ENCODE measurements around the gene OR10G3. TPM values are rescaled to one million over a fixed set of nuclear protein-coding genes. Genes with fewer than 3 reads are reported as not detected.

Gene OR10G3, protein sequence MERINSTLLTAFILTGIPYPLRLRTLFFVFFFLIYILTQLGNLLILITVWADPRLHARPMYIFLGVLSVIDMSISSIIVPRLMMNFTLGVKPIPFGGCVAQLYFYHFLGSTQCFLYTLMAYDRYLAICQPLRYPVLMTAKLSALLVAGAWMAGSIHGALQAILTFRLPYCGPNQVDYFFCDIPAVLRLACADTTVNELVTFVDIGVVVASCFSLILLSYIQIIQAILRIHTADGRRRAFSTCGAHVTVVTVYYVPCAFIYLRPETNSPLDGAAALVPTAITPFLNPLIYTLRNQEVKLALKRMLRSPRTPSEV
- total RNA-seq (2016; rRNA removed; fragmentation: Illumina TruSeq; extraction: Trizol) (not detected in 2 replicates), polyA plus RNA-seq (2011; rRNA removed) (not detected in 2 replicates), polyA minus RNA-seq (2011; rRNA and poly(A)+ RNA removed; ENCODE audit: low replicate concordance) (not detected in 2 replicates), Bru-seq, nascent RNA (not detected), BruChase-seq, experiment 1, labeled RNA remaining after a 6-hour chase (not detected), BruChase-seq, experiment 2, labeled RNA remaining after a 2-hour chase (not detected)
- not detected in 2 replicates for total RNA-seq (2016; cell fraction: cytosol; rRNA removed; fragmentation: Illumina TruSeq; extraction: Trizol; ENCODE audit: low read depth)
- total RNA-seq (2016; cell fraction: insoluble cytoplasmic fraction; rRNA removed; fragmentation: Illumina TruSeq; extraction: Trizol) = not detected in 2 replicates
- total RNA-seq (2016; cell fraction: membrane; rRNA removed; fragmentation: Illumina TruSeq; extraction: Trizol) = not detected in 2 replicates
- not detected in 2 replicates for total RNA-seq (2016; cell fraction: nucleus; rRNA removed; fragmentation: Illumina TruSeq; extraction: Trizol)
- not detected in 2 replicates for polyA plus RNA-seq (2011; cell fraction: cytosol; rRNA removed)
- not detected in 2 replicates for polyA plus RNA-seq (2011; cell fraction: nucleus; rRNA removed)
- polyA plus RNA-seq (2012) = not detected in 2 replicates
- not detected in 2 replicates for polyA plus RNA-seq (2016; cell fraction: cytosol; fragmentation: Illumina TruSeq; extraction: Trizol; ENCODE audit: low read depth)
- not detected in 2 replicates for polyA plus RNA-seq (2016; cell fraction: insoluble cytoplasmic fraction; fragmentation: Illumina TruSeq; extraction: Trizol; ENCODE audit: low read depth)
- not detected in 2 replicates for polyA plus RNA-seq (2016; cell fraction: membrane; fragmentation: Illumina TruSeq; extraction: Trizol; ENCODE audit: low read depth)
- not detected in 2 replicates for polyA plus RNA-seq (2016; cell fraction: nucleus; fragmentation: Illumina TruSeq; extraction: Trizol; ENCODE audit: insufficient read depth, low read depth)
- not detected in 2 replicates for polyA minus RNA-seq (2011; cell fraction: cytosol; rRNA and poly(A)+ RNA removed)
- polyA minus RNA-seq (2011; cell fraction: nucleus; rRNA and poly(A)+ RNA removed) = not detected in 2 replicates
- long read RNA-seq, experiment 1 = 0 reads
- long read RNA-seq, experiment 2 = 0 reads

DNA sequence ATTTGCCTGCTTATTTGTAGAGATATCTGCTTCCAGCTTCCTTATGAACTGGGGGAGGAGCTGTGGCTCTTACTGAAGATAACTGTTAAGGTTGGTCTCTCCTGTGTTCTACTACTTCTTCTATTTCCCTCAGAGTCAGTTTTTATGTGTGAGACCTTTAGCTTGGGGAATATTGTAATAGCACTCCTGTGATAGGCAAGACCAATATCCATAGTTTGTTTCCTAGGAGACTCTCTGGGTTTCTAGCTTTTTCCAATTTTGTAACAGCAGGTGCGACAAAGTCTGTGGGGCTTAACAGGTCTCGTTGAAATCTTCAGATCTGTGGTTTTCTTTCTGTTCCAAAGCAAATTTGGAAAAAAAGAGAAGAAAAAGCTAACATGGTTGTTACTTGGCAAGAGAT, at the start of gene OR10G3:
TSS of gene OR10G3 (minus strand) at position 101 of the 400 bp plus-strand sequence. CDS start 9,332 bp downstream, outside the sequence.
- in situ Hi-C loops (cut with HindIII; ENCODE audit: extremely low pct_ligation_motif_present, low pct_unique_long_range_greater_than_20kb) = no loop called here
- FAIRE-seq = no peak
- BruUV-seq (replicated peaks) = no TSS peak
- no peak within 1 kb of the TSS for H2AFZ ChIP-seq (ENCODE audit: low read length)
- H3K4me2 ChIP-seq (ENCODE audit: low read depth, low read length) = no peak within 1 kb of the TSS
- H3K27ac ChIP-seq (ENCODE audit: extremely low read length, insufficient read depth, low read length) = no peak within 1 kb of the TSS
- H3K4me1 ChIP-seq (ENCODE audit: insufficient read depth, low read length) = no peaks in the 10 kb centered on the region
- no peak for ATAC-seq
- H4K20me1 ChIP-seq (ENCODE audit: insufficient read depth, low read length) = no peaks in the 10 kb centered on the region
- WGBS (ENCODE audit: low lambda C conversion rate) = 29% methylated on average over 2 of the region's 2 CpGs
- intact Hi-C loops (cut with micrococcal nuclease; ENCODE audit: unreplicated experiment) = no loop called here
- no peaks in the 10 kb centered on the region for H3K79me2 ChIP-seq (ENCODE audit: insufficient read depth, low read length)
- no peak within 1 kb of the TSS for H3K9ac ChIP-seq (ENCODE audit: insufficient read depth, low read depth, low read length)
- peaks cover 0 to 12% of the 10 kb centered on the region in 2 experiments; a peak in 1 of 5 replicates for H3K27me3 ChIP-seq (ENCODE audit: control insufficient read depth in 1 of 2, insufficient read depth in 2 of 2, low read length in 2 of 2)
- no peaks in the 10 kb centered on the region for H3K9me3 ChIP-seq (ENCODE audit: low read length)
- no peak for DNase-seq (ENCODE audit: low spot score)
- ChIA-PET POLR2A (no interaction called here), CTCF (ENCODE audit: low intra/inter-chr PET ratio, low total read pairs) (no interaction called here)
- H3K36me3 ChIP-seq (replicated peaks in 1 of 2; ENCODE audit: control insufficient read depth in 1 of 2, insufficient read depth in 2 of 2, low read length in 2 of 2) = no peaks in the 10 kb centered on the region
- no peak within 1 kb of the TSS for H3K4me3 ChIP-seq (replicated peaks in 1 of 3; ENCODE audit: insufficient read depth in 1 of 3, low read depth in 2 of 3, low read length in 3 of 3)
- TF ChIP-seq, protein P1, sequence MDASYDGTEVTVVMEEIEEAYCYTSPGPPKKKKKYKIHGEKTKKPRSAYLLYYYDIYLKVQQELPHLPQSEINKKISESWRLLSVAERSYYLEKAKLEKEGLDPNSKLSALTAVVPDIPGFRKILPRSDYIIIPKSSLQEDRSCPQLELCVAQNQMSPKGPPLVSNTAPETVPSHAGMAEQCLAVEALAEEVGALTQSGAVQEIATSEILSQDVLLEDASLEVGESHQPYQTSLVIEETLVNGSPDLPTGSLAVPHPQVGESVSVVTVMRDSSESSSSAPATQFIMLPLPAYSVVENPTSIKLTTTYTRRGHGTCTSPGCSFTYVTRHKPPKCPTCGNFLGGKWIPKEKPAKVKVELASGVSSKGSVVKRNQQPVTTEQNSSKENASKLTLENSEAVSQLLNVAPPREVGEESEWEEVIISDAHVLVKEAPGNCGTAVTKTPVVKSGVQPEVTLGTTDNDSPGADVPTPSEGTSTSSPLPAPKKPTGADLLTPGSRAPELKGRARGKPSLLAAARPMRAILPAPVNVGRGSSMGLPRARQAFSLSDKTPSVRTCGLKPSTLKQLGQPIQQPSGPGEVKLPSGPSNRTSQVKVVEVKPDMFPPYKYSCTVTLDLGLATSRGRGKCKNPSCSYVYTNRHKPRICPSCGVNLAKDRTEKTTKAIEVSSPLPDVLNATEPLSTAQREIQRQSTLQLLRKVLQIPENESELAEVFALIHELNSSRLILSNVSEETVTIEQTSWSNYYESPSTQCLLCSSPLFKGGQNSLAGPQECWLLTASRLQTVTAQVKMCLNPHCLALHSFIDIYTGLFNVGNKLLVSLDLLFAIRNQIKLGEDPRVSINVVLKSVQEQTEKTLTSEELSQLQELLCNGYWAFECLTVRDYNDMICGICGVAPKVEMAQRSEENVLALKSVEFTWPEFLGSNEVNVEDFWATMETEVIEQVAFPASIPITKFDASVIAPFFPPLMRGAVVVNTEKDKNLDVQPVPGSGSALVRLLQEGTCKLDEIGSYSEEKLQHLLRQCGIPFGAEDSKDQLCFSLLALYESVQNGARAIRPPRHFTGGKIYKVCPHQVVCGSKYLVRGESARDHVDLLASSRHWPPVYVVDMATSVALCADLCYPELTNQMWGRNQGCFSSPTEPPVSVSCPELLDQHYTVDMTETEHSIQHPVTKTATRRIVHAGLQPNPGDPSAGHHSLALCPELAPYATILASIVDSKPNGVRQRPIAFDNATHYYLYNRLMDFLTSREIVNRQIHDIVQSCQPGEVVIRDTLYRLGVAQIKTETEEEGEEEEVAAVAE (CRISPR knock-in tag; IDR thresholded peaks at IDR 0.05; ENCODE audit: borderline replicate concordance) = no peak
- TF ChIP-seq FOXJ3 (CRISPR knock-in tag; IDR thresholded peaks at IDR 0.05; ENCODE audit: borderline replicate concordance) (no peak), HCFC1 (IDR thresholded peaks at IDR 0.05; ENCODE audit: low read depth, low read length) (no peak), ISX (CRISPR knock-in tag; conservative IDR thresholded peaks at IDR 0.05) (no peak), ZNF329 (CRISPR knock-in tag; IDR thresholded peaks at IDR 0.05; ENCODE audit: low read depth) (no peak), ZNF850 (CRISPR knock-in tag; conservative IDR thresholded peaks at IDR 0.05) (no peak), NFIC (IDR thresholded peaks at IDR 0.05; ENCODE audit: low read length) (no peak), ZNF552 (CRISPR knock-in tag; IDR thresholded peaks at IDR 0.05; ENCODE audit: borderline replicate concordance) (no peak)
- TF ChIP-seq, protein P2, sequence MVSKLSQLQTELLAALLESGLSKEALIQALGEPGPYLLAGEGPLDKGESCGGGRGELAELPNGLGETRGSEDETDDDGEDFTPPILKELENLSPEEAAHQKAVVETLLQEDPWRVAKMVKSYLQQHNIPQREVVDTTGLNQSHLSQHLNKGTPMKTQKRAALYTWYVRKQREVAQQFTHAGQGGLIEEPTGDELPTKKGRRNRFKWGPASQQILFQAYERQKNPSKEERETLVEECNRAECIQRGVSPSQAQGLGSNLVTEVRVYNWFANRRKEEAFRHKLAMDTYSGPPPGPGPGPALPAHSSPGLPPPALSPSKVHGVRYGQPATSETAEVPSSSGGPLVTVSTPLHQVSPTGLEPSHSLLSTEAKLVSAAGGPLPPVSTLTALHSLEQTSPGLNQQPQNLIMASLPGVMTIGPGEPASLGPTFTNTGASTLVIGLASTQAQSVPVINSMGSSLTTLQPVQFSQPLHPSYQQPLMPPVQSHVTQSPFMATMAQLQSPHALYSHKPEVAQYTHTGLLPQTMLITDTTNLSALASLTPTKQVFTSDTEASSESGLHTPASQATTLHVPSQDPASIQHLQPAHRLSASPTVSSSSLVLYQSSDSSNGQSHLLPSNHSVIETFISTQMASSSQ (IDR thresholded peaks at IDR 0.05; ENCODE audit: low read depth) = no peak
- TF ChIP-seq, protein P2 (CRISPR knock-in tag; IDR thresholded peaks at IDR 0.05; ENCODE audit: borderline replicate concordance) = no peak

All from HepG2 (cell line).